HG03354 (cell line): ENCODE results near the gene EXOC7.

ENCODE experiments used
- ATAC-seq: cut with Tn5 transposase; IDR thresholded peaks from one replicate; pipeline ENCODE4 v1.9.1; 2021; ENCODE audit warnings: mild to moderate bottlenecking; ENCODE audit not compliant: unreplicated experiment, poor library complexity, severe bottlenecking

The EXOC7 gene

GRCh38 chr17:76103274-76104139 lies at the start of gene EXOC7:
Gene EXOC7, minus strand, starts transcription at chr17:76103787. Its CDS starts 95 bp downstream, at chr17:76103692.
- peak; percentile 84 for ATAC-seq

GRCh38 chr17:76153202-76153601 lies 49.6 kb upstream of the EXOC7 start:
- ATAC-seq: no peak

- no peak for ATAC-seq
Observed at GRCh38 chr17:76152591-76152990, 49.0 kb upstream of the EXOC7 start.

GRCh38 chr17:76151896-76152454 lies 48.4 kb upstream of the EXOC7 start:
- no peak for ATAC-seq

- no peak for ATAC-seq
Observed at GRCh38 chr17:76150712-76151622, 47.4 kb upstream of the EXOC7 start.

GRCh38 chr17:76149214-76149613 lies 45.6 kb upstream of the EXOC7 start:
- ATAC-seq: no peak

GRCh38 chr17:76148015-76148326 lies 44.4 kb upstream of the EXOC7 start:
- ATAC-seq: no peak

GRCh38 chr17:76147211-76148014 lies 43.8 kb upstream of the EXOC7 start:
- ATAC-seq: no peak

GRCh38 chr17:76146053-76146851 lies 42.7 kb upstream of the EXOC7 start:
- ATAC-seq: no peak

GRCh38 chr17:76145231-76146052 lies 41.9 kb upstream of the EXOC7 start:
- no peak for ATAC-seq

- ATAC-seq: no peak
Observed at GRCh38 chr17:76142585-76143041, 39.0 kb upstream of the EXOC7 start.

GRCh38 chr17:76142039-76142584 lies 38.5 kb upstream of the EXOC7 start:
- no peak for ATAC-seq

GRCh38 chr17:76141212-76142038 lies 37.8 kb upstream of the EXOC7 start, which contains the start of gene FOXJ1:
Gene FOXJ1, minus strand, starts transcription at chr17:76141245. Its CDS starts 850 bp downstream, at chr17:76140395.
- peak; percentile 69 for ATAC-seq

- ATAC-seq: peak; percentile 23
Observed at GRCh38 chr17:76140661-76141211, 37.1 kb upstream of the EXOC7 start.

GRCh38 chr17:76139801-76140660 lies 36.4 kb upstream of the EXOC7 start:
- ATAC-seq: no peak
